IPS-15b (cell line): ENCODE measurements around the gene ACBD4.

ENCODE experiments used
- H3K27me3 ChIP-seq: one replicate; pipeline ENCODE4 v1.6.1; 2013; ENCODE audit warnings: low read length; ENCODE audit not compliant: control insufficient read depth, insufficient read depth
- H3K36me3 ChIP-seq: one replicate; pipeline ENCODE4 v1.6.1; 2013; ENCODE audit warnings: low read length; ENCODE audit not compliant: control insufficient read depth, insufficient read depth
- H3K4me1 ChIP-seq: one replicate; pipeline ENCODE4 v1.6.1; 2013; ENCODE audit warnings: mild to moderate bottlenecking, low read length; ENCODE audit not compliant: control insufficient read depth, insufficient read depth
- H3K4me3 ChIP-seq: one replicate; pipeline ENCODE4 v1.5.1; 2013; ENCODE audit warnings: low read depth, low read length
- H3K9ac ChIP-seq: one replicate; pipeline ENCODE4 v1.6.1; 2013; ENCODE audit warnings: low read depth, mild to moderate bottlenecking, low read length
- H3K9me3 ChIP-seq: one replicate; pipeline ENCODE4 v1.6.1; 2013; ENCODE audit warnings: mild to moderate bottlenecking, low read length; ENCODE audit not compliant: control insufficient read depth, insufficient read depth

ACBD4 gene

GRCh38 chr17:45146166-45146565 lies 10.7 kb downstream of the ACBD4 start:
- Histone ChIP-seq H3K9me3 (no peaks in the 10 kb centered on the region), H3K27me3 (no peaks in the 10 kb centered on the region), H3K9ac (no peak overlapping the region), H3K4me3 (no peak overlapping the region), H3K4me1 (peaks cover 3% of the 10 kb centered on the region), H3K36me3 (no peaks in the 10 kb centered on the region)

- Histone ChIP-seq H3K9me3 (no peaks in the 10 kb centered on the region), H3K27me3 (no peaks in the 10 kb centered on the region), H3K4me3 (peak overlapping the region; percentile 68), H3K4me1 (peaks cover 3% of the 10 kb centered on the region), H3K36me3 (no peaks in the 10 kb centered on the region), H3K9ac (no peak overlapping the region)
Observed at GRCh38 chr17:45146592-45146889, 11.1 kb downstream of the ACBD4 start.

DNA sequence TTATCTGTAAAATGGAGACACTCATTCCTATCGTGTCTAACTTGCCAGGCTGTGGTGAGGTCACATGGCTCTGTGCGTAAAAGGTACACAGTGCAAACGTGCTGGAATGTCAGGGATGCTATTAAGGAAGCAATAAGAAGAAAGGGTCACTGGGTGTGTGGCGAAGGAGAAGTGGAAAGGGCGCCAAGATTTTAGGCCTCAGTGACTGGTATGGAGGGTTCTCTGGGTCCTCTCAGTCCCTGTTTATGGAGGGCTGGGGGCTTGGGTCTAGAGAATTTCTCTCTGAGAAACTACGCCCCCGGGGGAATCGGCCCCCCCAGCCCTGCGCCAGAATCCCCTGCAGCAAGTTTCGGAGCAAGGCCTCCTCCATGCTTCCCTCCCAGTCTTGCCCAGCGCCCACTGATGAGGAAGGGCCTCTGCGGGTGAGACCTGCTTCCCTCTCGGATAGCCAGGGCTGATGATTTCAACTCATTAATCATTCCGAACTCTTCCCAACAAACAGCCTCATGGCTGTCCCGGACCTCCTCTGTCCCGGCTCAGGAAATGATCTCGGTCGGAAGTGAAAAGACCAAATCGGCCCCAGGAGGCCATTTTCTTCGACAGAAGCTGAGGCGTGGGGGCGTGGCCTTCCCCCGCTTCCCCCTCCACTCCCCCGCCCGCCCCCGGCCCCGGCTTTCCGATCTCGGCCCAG lies 11.5 kb downstream of the ACBD4 start:
- peak overlapping the region; percentile 68 for H3K4me3 ChIP-seq
- H3K9ac ChIP-seq: peak overlapping the region; percentile 97
- no peaks in the 10 kb centered on the region for H3K9me3 ChIP-seq
- H3K27me3 ChIP-seq: no peaks in the 10 kb centered on the region
- H3K36me3 ChIP-seq: no peaks in the 10 kb centered on the region
- H3K4me1 ChIP-seq: peaks cover 3% of the 10 kb centered on the region

- H3K4me1 ChIP-seq: peaks cover 3% of the 10 kb centered on the region
- no peaks in the 10 kb centered on the region for H3K27me3 ChIP-seq
Observed at GRCh38 chr17:45147581-45148182, 12.2 kb downstream of the ACBD4 start.

DNA sequence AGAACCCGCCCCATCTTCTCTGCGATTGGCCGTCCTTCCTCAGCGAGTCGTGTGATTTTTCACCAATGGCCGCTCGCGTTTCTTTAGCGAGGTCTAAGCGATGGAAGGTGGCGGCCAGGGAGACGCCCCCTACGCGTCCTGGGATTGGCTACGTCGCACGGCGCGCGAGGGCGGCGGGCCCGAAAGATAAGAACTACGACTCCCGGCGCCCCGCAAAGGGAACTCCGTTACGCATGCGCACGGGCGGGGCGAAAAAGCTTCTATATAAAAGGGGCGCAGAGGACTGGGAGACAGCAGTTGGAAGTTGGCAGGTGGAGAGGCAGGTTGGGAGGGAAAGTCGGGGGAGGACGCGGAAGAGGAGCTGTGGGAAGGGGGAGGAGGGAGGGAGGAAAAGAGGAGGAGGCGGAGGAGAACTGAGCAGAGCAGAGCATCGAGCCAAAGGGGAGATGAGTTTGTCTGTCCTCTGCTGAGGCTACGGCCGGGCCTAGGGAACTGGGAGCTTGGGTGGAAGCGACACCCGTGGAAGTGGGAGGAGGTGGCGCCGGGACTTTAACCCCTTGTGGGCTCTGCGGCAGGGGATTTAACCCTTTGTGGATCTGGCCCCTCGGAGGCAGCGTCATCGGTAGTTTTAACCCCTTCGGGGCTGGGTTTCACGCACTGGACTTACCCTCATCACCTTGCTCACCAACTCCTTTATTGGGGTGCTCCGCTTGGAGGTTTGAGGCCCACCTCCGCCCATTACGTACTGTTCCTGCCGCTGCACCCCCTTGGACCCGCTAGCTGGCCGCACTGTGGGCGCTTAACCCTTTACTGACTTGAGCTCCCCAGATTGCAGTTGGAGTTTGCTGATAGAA lies 12.9 kb downstream of the ACBD4 start, which contains the start of gene HEXIM1:
Gene HEXIM1, plus strand, starts transcription at position 293 of the 854 bp plus-strand sequence. CDS start 716 bp downstream, outside the sequence.
- peak within 1 kb of the TSS; percentile 72 for H3K4me3 ChIP-seq
- no peaks in the 10 kb centered on the region for H3K9me3 ChIP-seq
- no peaks in the 10 kb centered on the region for H3K36me3 ChIP-seq
- no peaks in the 10 kb centered on the region for H3K27me3 ChIP-seq
- H3K4me1 ChIP-seq: no peaks in the 10 kb centered on the region
- peak within 1 kb of the TSS; percentile 97 for H3K9ac ChIP-seq

More at GRCh38 chr17:45147581-45148182, 12.2 kb downstream of the ACBD4 start:
- Histone ChIP-seq H3K9me3 (no peaks in the 10 kb centered on the region), H3K4me3 (peak overlapping the region; percentile 68), H3K9ac (peak overlapping the region; percentile 97), H3K36me3 (no peaks in the 10 kb centered on the region)

GRCh38 chr17:45149037-45149668 lies 13.7 kb downstream of the ACBD4 start:
- Histone ChIP-seq H3K9ac (peak overlapping the region; percentile 81), H3K9me3 (no peaks in the 10 kb centered on the region), H3K36me3 (no peaks in the 10 kb centered on the region), H3K27me3 (no peaks in the 10 kb centered on the region), H3K4me3 (peak overlapping the region; percentile 72), H3K4me1 (no peaks in the 10 kb centered on the region)

DNA sequence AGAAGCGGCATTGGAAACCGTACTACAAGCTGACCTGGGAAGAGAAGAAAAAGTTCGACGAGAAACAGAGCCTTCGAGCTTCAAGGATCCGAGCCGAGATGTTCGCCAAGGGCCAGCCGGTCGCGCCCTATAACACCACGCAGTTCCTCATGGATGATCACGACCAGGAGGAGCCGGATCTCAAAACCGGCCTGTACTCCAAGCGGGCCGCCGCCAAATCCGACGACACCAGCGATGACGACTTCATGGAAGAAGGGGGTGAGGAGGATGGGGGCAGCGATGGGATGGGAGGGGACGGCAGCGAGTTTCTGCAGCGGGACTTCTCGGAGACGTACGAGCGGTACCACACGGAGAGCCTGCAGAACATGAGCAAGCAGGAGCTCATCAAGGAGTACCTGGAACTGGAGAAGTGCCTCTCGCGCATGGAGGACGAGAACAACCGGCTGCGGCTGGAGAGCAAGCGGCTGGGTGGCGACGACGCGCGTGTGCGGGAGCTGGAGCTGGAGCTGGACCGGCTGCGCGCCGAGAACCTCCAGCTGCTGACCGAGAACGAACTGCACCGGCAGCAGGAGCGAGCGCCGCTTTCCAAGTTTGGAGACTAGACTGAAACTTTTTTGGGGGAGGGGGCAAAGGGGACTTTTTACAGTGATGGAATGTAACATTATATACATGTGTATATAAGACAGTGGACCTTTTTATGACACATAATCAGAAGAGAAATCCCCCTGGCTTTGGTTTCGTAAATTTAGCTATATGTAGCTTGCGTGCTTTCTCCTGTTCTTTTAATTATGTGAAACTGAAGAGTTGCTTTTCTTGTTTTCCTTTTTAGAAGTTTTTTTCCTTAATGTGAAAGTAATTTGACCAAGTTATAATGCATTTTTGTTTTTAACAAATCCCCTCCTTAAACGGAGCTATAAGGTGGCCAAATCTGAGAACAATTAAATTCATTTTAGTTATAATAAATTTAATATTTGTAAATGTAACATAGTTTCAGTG lies 14.5 kb downstream of the ACBD4 start:
- no peaks in the 10 kb centered on the region for H3K27me3 ChIP-seq
- H3K4me1 ChIP-seq: no peaks in the 10 kb centered on the region
- H3K9ac ChIP-seq: peak overlapping the region; percentile 81
- no peaks in the 10 kb centered on the region for H3K9me3 ChIP-seq
- no peaks in the 10 kb centered on the region for H3K36me3 ChIP-seq
- peak overlapping the region; percentile 72 for H3K4me3 ChIP-seq

DNA sequence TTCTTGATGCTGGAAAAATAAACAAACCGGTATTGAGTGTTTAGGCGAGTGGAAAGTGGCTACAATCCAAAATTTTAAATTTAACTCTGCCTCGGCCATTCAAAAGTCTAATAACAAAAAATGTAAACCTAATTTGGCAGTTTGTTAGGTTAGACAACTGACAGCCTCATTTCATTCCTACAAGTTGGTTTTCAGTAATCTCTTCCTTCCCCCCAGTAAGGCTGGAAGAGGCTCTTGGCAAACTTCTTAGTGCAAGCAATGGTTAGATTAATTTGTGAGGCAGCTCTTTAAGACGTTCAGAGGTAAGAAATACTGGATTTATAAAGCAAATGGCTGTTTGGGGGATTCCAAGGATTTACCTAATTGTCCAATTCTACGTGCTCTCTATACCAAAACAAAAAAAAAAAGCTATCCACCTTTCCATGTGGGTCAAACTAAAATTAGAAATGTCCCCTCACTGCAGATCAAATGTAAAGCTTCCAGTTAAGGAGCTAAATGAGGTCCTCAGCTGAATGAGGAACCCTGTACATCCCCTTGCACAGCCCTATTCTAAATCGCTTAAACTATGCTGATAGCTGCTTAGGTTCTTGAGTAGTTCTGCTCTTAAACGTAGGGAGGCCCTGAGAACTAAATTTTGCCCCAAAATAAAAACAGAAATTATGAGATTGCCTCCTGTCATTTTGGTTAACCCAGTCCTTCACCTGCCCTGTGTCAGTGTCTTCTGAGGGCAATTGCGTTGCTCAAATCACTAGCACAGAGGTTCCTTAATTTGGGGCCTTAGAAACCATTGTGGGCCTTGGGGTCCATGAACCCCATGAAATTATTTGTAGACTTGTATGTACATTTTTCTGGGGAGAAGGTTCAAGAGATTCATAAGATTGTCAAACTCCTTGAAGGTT lies 15.7 kb downstream of the ACBD4 start:
- Histone ChIP-seq H3K9me3 (no peaks in the 10 kb centered on the region), H3K27me3 (no peaks in the 10 kb centered on the region), H3K4me3 (peak overlapping the region; percentile 72), H3K36me3 (no peaks in the 10 kb centered on the region), H3K4me1 (no peaks in the 10 kb centered on the region), H3K9ac (no peak overlapping the region)

DNA sequence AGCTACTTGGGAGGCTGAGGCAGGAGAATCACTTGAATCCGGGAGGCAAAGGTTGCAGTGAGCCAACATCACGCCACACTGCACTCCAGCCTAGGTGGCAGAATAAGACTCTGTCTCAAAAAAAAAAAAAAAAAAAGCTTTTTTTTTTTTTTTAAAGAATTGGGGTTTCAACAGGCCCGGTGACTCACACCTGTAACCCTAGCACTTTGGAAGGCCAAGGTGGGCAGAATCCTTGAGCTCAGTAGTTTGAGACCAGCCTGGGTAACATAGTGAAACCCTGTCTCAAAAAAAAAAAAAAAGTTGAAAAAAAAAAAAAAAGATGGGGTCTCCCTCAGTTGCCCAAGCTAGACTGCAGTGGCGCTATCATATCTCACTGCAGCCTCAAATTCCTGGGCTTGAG lies 19.5 kb downstream of the ACBD4 start:
- no peaks in the 10 kb centered on the region for H3K9me3 ChIP-seq
- no peaks in the 10 kb centered on the region for H3K27me3 ChIP-seq
- no peaks in the 10 kb centered on the region for H3K36me3 ChIP-seq
- H3K4me3 ChIP-seq: no peak overlapping the region
- no peak overlapping the region for H3K9ac ChIP-seq
- H3K4me1 ChIP-seq: peaks cover 6% of the 10 kb centered on the region

DNA sequence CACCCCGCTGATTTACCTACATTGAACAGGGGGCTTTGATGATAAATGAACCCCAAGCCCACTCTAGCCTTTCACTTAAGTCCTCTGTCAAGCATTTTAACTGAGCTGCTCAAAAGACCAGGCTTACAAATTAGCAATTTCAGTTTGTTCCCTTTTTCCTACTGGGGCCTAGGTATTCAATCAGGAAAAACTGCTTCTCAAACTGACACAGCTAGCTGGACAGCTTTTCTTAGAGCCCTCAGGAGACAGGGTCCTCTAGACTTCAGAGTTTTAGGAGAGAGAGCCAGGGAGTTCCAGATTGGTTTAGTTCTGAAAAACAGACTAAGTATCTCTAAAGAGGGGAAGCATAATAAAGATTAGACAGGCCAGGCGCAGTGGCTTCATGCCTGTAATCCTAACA lies 20.0 kb downstream of the ACBD4 start:
- H3K4me1 ChIP-seq: peaks cover 7% of the 10 kb centered on the region
- H3K4me3 ChIP-seq: no peak overlapping the region
- no peaks in the 10 kb centered on the region for H3K9me3 ChIP-seq
- no peak overlapping the region for H3K9ac ChIP-seq
- no peaks in the 10 kb centered on the region for H3K27me3 ChIP-seq
- no peaks in the 10 kb centered on the region for H3K36me3 ChIP-seq
